Measurements from ENCODE around the gene MYH6. TPM values are rescaled to one million over a fixed set of nuclear protein-coding genes. Genes with fewer than 3 reads are reported as not detected.
A peak's percentile ranks its signal among the peaks of the same experiment; 100 is the strongest.
"Not testable (repeated sequence)": the region's sequence is repeated elsewhere in the genome, so short reads cannot be mapped to it uniquely, and the experiment has no call there.

The MYH6 gene
- total RNA-seq, result not detected in 2 replicates

DNA sequence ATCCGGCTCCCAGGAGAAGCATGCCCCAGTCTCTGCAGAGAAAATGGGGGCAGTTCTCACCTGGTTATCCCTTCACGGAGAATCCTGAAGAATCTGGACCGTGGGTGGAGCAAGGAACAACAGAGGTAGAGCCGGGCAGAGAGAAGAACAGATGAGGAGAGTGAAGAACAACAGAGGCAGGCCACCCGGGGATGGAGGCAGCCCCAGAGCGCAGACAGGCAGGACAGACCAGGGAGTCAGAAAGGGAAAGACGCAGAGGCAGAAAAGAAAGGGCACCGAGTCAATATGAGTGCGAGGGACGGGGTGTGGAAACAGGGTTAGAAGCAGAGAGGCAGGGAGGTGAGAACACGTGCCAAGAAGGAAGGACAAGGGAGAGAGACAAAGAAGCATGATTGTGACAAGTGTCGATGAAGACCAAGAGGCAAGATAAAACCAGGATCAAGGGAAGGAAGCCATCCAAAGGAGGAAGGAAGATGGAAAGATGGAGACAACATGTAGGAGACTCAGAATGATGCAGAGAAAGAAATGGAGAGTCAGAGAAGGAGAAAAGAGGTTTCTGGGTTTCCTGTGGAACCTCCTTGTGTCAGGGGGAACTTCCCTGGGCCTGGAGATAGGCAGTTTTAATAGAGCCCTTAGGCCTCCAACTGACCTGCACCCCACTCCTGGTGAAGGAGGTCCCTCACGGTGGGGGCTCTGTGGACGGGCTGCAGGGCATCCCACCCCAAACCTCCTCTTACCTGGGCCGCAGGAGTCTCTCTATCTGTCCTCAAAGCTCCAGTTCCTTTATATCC lies at the start of gene MYH6:
MYH6 (minus strand) TSS at position 758 of the 791 bp plus-strand sequence. CDS start 1,050 bp downstream, outside the sequence.
- no peak for TF ChIP-seq CTCF (conservative IDR thresholded peaks at IDR 0.05; ENCODE audit: low read depth, low read length)
- no peak within 1 kb of the TSS for H3K4me3 ChIP-seq (ENCODE audit: low read depth, low read length)
- DNase-seq (ENCODE audit: low read depth), result no peak

GRCh38 chr14:23456883-23457586 lies 49.0 kb upstream of the MYH6 start:
- not testable (repeated sequence) for DNase-seq (ENCODE audit: low read depth); H3K4me3 ChIP-seq (ENCODE audit: low read depth, low read length)
- peak; percentile 48 for TF ChIP-seq CTCF (conservative IDR thresholded peaks at IDR 0.05; ENCODE audit: low read depth, low read length)

DNA sequence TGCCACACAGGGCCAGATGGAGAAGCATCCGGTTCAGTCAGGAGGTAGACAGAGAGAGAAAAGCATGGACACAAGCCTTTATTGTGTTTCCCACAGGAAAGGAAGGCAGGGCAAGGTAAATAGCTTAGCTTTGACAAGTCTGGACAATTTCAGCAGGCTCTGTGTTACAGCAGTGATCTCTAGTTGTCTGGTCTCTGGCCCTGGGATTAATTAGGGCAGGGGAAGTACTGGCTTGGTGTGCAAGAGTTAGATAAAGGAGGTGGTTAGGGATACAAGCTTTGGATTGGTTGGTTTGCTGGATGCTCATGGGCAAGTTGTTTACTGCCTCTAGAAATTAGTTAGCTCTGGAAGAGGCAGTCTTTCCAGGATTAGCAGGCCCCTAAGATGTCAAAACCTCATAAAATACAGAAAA lies 46.4 kb upstream of the MYH6 start:
- TF ChIP-seq CTCF (conservative IDR thresholded peaks at IDR 0.05; ENCODE audit: low read depth, low read length), result no peak
- no peak for DNase-seq (ENCODE audit: low read depth)
- H3K4me3 ChIP-seq (ENCODE audit: low read depth, low read length), result no peak overlapping the region

DNA sequence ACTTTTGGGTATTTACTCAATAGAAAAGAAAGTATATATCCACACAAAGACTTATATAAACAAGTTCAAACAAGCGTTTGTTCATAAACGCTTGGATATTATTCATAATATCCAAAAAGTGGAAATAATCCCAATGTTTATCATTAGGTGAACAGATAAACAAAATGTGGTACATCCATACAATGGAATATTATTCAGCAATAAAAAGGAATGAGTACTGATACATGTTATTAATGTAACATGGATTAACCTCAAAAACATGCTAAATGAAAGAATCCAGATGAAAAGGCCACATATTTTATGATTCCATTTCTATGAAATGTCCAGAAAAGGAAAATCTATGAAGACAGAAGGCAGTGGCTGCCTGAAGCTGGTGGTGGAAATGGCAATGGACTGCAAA lies 44.2 kb upstream of the MYH6 start:
- no peak overlapping the region for H3K4me3 ChIP-seq (ENCODE audit: low read depth, low read length)
- no peak for TF ChIP-seq CTCF (conservative IDR thresholded peaks at IDR 0.05; ENCODE audit: low read depth, low read length)

GRCh38 chr14:23450379-23450778 lies 42.3 kb upstream of the MYH6 start:
- no peak overlapping the region for H3K4me3 ChIP-seq (ENCODE audit: low read depth, low read length)
- no peak for TF ChIP-seq CTCF (conservative IDR thresholded peaks at IDR 0.05; ENCODE audit: low read depth, low read length)
- no peak for DNase-seq (ENCODE audit: low read depth)

More for the DNA sequence above, 44.2 kb upstream of the MYH6 start:
- DNase-seq (ENCODE audit: low read depth), result no peak

DNA sequence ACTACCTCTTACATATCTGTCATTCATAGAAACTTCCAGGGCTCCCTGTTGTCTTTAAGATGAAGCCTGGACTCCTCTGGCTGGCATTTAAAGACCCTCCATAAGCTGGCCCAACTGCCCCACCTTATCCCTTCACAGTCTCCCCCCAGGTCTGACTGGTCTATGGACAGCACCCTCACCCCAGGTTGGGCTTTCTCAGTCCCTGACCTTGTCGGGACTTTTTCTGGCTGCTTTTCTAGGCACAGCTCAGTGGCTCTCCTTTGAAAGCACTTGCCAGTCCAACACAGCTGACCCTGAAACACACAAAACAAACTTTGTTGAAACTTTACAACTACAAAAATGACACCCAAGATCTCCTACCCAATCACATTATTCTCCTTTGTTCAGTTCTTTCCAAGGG lies 41.2 kb upstream of the MYH6 start:
- no peak overlapping the region for H3K4me3 ChIP-seq (ENCODE audit: low read depth, low read length)
- TF ChIP-seq CTCF (conservative IDR thresholded peaks at IDR 0.05; ENCODE audit: low read depth, low read length), result no peak
- DNase-seq (ENCODE audit: low read depth), result no peak
